HepG2 (cell line): Measurements from ENCODE around the gene TNS1. TPM values are rescaled to one million over a fixed set of nuclear protein-coding genes. Genes with fewer than 3 reads are reported as not detected.
A peak's percentile ranks its signal among the peaks of the same experiment; 100 is the strongest.

Source experiments
- ATAC-seq: fragments of 200-7000 bp; cut with Tn5 transposase; 3 replicates; pipeline ENCODE4 v1.9.1; 2020; ENCODE audit warnings: mild to moderate bottlenecking, moderate library complexity
- BruUV-seq: library from RNA; stranded (reverse); fragments of 400-500 nt; replicated peaks from 2 replicates; lab custom pipeline; 2021; lab: Mats Ljungman, UMichigan
- CTCF ChIA-PET: fragments of 300-600 bp; formaldehyde crosslinking; extraction: SDS; loops from one replicate; lab custom pipeline; 2021; ENCODE audit warnings: low total read pairs, inconsistent platforms, low intra/inter-chr PET ratio; lab: Yijun Ruan, JAX
- POLR2A ChIA-PET: fragments of 350-600 bp; sonication (Branson Sonifier 250); formaldehyde crosslinking; loops from one replicate; lab custom pipeline; 2020; ENCODE audit warnings: antibody characterized with exemption, inconsistent platforms; lab: Yijun Ruan, JAX
- DNase-seq: peaks from one replicate; pipeline ENCODE4 v3.0.0-alpha.2; 2015; ENCODE audit warnings: low spot score
- FAIRE-seq: peaks from 3 replicates; lab custom pipeline; 2011; peaks lifted over from hg19 to GRCh38; lab: Jason Lieb, UNC
- H2AFZ ChIP-seq: one replicate; pipeline ENCODE4 v1.6.1; 2011; ENCODE audit warnings: low read length, inconsistent platforms
- H3K27ac ChIP-seq: fragments of 300-600 bp; 3 replicates; pipeline ENCODE4 v1.8.0; 2011; ENCODE audit warnings: mixed run types, mild to moderate bottlenecking, mixed read lengths, low read length, inconsistent platforms; ENCODE audit not compliant: insufficient read depth; ENCODE audit errors: extremely low read length
- H3K27me3 ChIP-seq, 2 experiments: fragments of 200-600 bp in 1 of 2; 2 replicates in 1 of 2; 3 replicates in 1 of 2; pipeline versions ENCODE4 v1.6.0 to v1.8.0; 2011; ENCODE audit warnings: low read length in 2 of 2, mild to moderate bottlenecking in 2 of 2, moderate library complexity in 2 of 2, inconsistent platforms in 1 of 2; ENCODE audit not compliant: insufficient read depth in 2 of 2, control insufficient read depth in 1 of 2
- H3K36me3 ChIP-seq, 2 experiments: fragments of 200-600 bp in 1 of 2; replicated peaks in 1 of 2; 2 replicates in 1 of 2; 3 replicates in 1 of 2; pipeline versions ENCODE4 v1.5.1 to v1.8.0; 2011; ENCODE audit warnings: low read length in 2 of 2, inconsistent platforms in 1 of 2; ENCODE audit not compliant: insufficient read depth in 2 of 2, control insufficient read depth in 1 of 2
- H3K4me1 ChIP-seq: 2 replicates; pipeline ENCODE4 v1.5.1; 2012; ENCODE audit warnings: low read length, inconsistent platforms; ENCODE audit not compliant: insufficient read depth
- H3K4me2 ChIP-seq: 2 replicates; pipeline ENCODE4 v1.6.0; 2011; ENCODE audit warnings: low read depth, low read length, inconsistent platforms
- H3K4me3 ChIP-seq, 3 experiments: fragments of 200-600 bp in 1 of 3; sonication (generic), shearing (Covaris generic) in 1 of 3; replicated peaks in 1 of 3; 2 replicates each; pipeline ENCODE4 v1.5.1; 2011 to 2016; ENCODE audit warnings: low read length in 3 of 3, inconsistent platforms in 2 of 3, low read depth in 2 of 3, mild to moderate bottlenecking in 2 of 3, control low read depth in 1 of 3, mixed read lengths in 1 of 3; ENCODE audit not compliant: insufficient read depth in 1 of 3
- H3K79me2 ChIP-seq: one replicate; pipeline ENCODE4 v1.6.1; 2011; ENCODE audit warnings: low read length, inconsistent platforms; ENCODE audit not compliant: insufficient read depth
- H3K9ac ChIP-seq: 2 replicates; pipeline ENCODE4 v1.6.0; 2011; ENCODE audit warnings: mild to moderate bottlenecking, low read depth, low read length, inconsistent platforms; ENCODE audit not compliant: insufficient read depth
- H3K9me3 ChIP-seq: 2 replicates; pipeline ENCODE4 v1.5.1; 2012; ENCODE audit warnings: mild to moderate bottlenecking, low read length
- H4K20me1 ChIP-seq: 2 replicates; pipeline ENCODE4 v1.6.0; 2011; ENCODE audit warnings: inconsistent platforms, mild to moderate bottlenecking, low read length, moderate library complexity; ENCODE audit not compliant: insufficient read depth
- DR1 ChIP-seq: sonication (generic); formaldehyde crosslinking; IDR thresholded peaks from 2 replicates; pipeline ENCODE4 v1.8.0; 2021; ENCODE audit warnings: mild to moderate bottlenecking, missing genetic modification reagents, inconsistent platforms
- ZBTB1 ChIP-seq: sonication (generic); formaldehyde crosslinking; IDR thresholded peaks from 2 replicates; pipeline ENCODE4 v1.4.0; 2020; ENCODE audit warnings: missing genetic modification reagents, borderline replicate concordance
- ZEB1 ChIP-seq: IDR thresholded peaks from 2 replicates; pipeline ENCODE4 v1.6.1; 2012; ENCODE audit warnings: mild to moderate bottlenecking, low read depth, inconsistent platforms; ENCODE audit not compliant: insufficient replicate concordance
- ZNF224 ChIP-seq: sonication (generic); formaldehyde crosslinking; IDR thresholded peaks from 2 replicates; pipeline ENCODE4 v1.5.0; 2020; ENCODE audit warnings: mild to moderate bottlenecking, missing genetic modification reagents
- ZNF432 ChIP-seq: sonication (generic); formaldehyde crosslinking; IDR thresholded peaks from 2 replicates; pipeline ENCODE4 v1.5.0; 2020; ENCODE audit warnings: missing genetic modification reagents, mild to moderate bottlenecking, borderline replicate concordance
- WGBS: methylation state at CpG from one replicate; pipeline ENCODE4 v1.1.6; 2017; ENCODE audit warnings: low lambda C conversion rate; 5-methylcytosine and 5-hydroxymethylcytosine counted together
- in situ Hi-C: cut with HindIII; loops from 2 replicates; pipeline ENCODE4 v1.10.0; 2017; ENCODE audit warnings: low pct_unique_long_range_greater_than_20kb; ENCODE audit not compliant: extremely low pct_ligation_motif_present
- intact Hi-C: fragments of 100-400 bp; cut with micrococcal nuclease; formaldehyde crosslinking; loops from one replicate; pipeline ENCODE4 v1.10.0; 2022; ENCODE audit not compliant: unreplicated experiment
- polyA plus RNA-seq, 8 experiments: library from polyadenylated mRNA; depleted of rRNA in 3 of 8; stranded (reverse) in 7 of 8; unstranded in 1 of 8; fragments of >200 nt; fragmentation: Illumina TruSeq in 4 of 8; extraction: Trizol in 4 of 8; gene quantifications; 2 replicates each; pipeline versions ENCODE4 v1.2.1 to v1.2.3, GENCODE V29; 2011 to 2016; ENCODE audit warnings: low read depth in 4 of 8, missing spikeins in 1 of 8, mixed read lengths in 1 of 8; ENCODE audit not compliant: insufficient read depth in 1 of 8
- total RNA-seq, 5 experiments: library from RNA; depleted of rRNA; stranded (reverse); fragments of >200 nt; fragmentation: Illumina TruSeq; extraction: Trizol; gene quantifications; 2 replicates each; pipeline ENCODE4 v1.2.3, GENCODE V29; 2016; ENCODE audit warnings: low read depth in 1 of 5
- TF ChIP-seq, protein P1 (sequence below): sonication (generic); formaldehyde crosslinking; IDR thresholded peaks from 2 replicates; pipeline ENCODE4 v1.5.0; 2020; ENCODE audit warnings: mild to moderate bottlenecking, missing genetic modification reagents, moderate library complexity
- TF ChIP-seq, protein P2 (sequence below): sonication (generic); formaldehyde crosslinking; IDR thresholded peaks from 2 replicates; pipeline ENCODE4 v1.5.0; 2020; ENCODE audit warnings: missing genetic modification reagents
- TF ChIP-seq, protein P3 (sequence below): sonication (generic); formaldehyde crosslinking; IDR thresholded peaks from 2 replicates; pipeline ENCODE4 v1.4.0; 2020; ENCODE audit warnings: missing genetic modification reagents
- TF ChIP-seq, protein P4 (sequence below): sonication (generic); formaldehyde crosslinking; IDR thresholded peaks from 2 replicates; pipeline ENCODE4 v1.4.0; 2020; ENCODE audit warnings: missing genetic modification reagents, borderline replicate concordance

The TNS1 gene
- total and polyA plus RNA-seq, 2 of the 13 experiments (the other 11 are each of a cell fraction or from before 2014, with no cell fraction given), result 1.9 to 118 TPM

DNA sequence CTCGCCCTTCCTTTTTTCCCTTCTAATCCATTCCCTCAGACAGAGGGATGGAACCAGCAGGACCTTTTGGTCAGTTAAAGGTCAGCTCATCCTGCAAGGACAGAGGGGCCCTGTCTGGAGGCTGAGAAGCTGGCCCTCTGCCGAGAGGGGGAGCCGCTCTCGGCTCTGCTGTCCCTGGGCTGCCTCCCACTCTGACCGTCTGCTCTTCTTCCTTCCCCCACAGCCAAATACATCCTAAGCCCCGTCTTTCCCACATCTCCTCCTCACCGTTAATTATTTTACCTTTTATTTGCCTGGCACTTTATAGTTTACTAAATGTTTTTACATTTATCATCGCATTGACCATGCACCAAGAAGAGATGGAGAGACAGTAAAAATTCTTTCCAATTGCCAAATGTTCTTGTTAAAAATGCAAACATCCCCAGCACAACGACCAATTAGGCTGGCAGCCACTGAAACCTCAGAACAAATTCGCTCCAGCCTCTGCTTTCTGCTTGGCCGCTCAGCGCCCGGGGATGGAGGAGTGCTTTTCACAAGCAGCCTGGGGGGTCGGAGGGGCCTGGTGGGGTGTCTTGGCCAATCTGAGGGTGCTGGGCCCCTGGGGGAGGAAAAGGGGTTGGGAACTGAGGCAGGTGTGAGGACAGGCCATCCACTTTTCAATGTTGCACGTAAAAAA lies 123.7 kb downstream of the TNS1 start:
- DNase-seq (no peak), ATAC-seq (peak; percentile 69), FAIRE-seq (no peak)
- no peak overlapping the region for H3K27ac ChIP-seq
- no TSS peak for BruUV-seq
- no peak overlapping the region for H3K4me2 ChIP-seq
- no peak overlapping the region for H3K9ac ChIP-seq
- H2AFZ ChIP-seq, result no peak overlapping the region
- H3K27me3 ChIP-seq, result no peaks in the 10 kb centered on the region
- H3K4me3 ChIP-seq, result no peak overlapping the region
- H3K36me3 ChIP-seq, result peaks cover 28 to 35% of the 10 kb centered on the region in 2 experiments
- TF ChIP-seq, protein P1, sequence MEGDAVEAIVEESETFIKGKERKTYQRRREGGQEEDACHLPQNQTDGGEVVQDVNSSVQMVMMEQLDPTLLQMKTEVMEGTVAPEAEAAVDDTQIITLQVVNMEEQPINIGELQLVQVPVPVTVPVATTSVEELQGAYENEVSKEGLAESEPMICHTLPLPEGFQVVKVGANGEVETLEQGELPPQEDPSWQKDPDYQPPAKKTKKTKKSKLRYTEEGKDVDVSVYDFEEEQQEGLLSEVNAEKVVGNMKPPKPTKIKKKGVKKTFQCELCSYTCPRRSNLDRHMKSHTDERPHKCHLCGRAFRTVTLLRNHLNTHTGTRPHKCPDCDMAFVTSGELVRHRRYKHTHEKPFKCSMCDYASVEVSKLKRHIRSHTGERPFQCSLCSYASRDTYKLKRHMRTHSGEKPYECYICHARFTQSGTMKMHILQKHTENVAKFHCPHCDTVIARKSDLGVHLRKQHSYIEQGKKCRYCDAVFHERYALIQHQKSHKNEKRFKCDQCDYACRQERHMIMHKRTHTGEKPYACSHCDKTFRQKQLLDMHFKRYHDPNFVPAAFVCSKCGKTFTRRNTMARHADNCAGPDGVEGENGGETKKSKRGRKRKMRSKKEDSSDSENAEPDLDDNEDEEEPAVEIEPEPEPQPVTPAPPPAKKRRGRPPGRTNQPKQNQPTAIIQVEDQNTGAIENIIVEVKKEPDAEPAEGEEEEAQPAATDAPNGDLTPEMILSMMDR, result peak; percentile 42
- TF ChIP-seq, protein P2, sequence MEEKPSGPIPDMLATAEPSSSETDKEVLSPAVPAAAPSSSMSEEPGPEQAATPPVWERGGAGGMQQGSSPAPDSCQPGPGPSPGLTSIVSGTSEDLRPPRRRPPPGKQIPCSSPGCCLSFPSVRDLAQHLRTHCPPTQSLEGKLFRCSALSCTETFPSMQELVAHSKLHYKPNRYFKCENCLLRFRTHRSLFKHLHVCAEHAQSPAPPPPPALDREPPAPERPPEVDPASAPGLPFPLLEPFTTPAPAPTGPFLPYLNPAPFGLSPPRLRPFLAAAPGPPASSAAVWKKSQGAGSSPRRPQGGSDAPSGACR (CRISPR knock-in tag), result no peak
- TF ChIP-seq ZEB1 (no peak), ZNF432 (CRISPR knock-in tag) (no peak), DR1 (no peak), ZBTB1 (CRISPR knock-in tag) (no peak), ZNF224 (CRISPR knock-in tag) (no peak)
- TF ChIP-seq, protein P3, sequence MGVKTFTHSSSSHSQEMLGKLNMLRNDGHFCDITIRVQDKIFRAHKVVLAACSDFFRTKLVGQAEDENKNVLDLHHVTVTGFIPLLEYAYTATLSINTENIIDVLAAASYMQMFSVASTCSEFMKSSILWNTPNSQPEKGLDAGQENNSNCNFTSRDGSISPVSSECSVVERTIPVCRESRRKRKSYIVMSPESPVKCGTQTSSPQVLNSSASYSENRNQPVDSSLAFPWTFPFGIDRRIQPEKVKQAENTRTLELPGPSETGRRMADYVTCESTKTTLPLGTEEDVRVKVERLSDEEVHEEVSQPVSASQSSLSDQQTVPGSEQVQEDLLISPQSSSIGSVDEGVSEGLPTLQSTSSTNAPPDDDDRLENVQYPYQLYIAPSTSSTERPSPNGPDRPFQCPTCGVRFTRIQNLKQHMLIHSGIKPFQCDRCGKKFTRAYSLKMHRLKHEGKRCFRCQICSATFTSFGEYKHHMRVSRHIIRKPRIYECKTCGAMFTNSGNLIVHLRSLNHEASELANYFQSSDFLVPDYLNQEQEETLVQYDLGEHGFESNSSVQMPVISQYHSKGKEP (CRISPR knock-in tag), result no peak
- TF ChIP-seq, protein P4, sequence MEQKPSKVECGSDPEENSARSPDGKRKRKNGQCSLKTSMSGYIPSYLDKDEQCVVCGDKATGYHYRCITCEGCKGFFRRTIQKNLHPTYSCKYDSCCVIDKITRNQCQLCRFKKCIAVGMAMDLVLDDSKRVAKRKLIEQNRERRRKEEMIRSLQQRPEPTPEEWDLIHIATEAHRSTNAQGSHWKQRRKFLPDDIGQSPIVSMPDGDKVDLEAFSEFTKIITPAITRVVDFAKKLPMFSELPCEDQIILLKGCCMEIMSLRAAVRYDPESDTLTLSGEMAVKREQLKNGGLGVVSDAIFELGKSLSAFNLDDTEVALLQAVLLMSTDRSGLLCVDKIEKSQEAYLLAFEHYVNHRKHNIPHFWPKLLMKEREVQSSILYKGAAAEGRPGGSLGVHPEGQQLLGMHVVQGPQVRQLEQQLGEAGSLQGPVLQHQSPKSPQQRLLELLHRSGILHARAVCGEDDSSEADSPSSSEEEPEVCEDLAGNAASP (CRISPR knock-in tag), result no peak
- H3K79me2 ChIP-seq, result no peaks in the 10 kb centered on the region
- 83% methylated on average over 15 of the region's 15 CpGs for WGBS
- no peaks in the 10 kb centered on the region for H3K9me3 ChIP-seq
- in situ Hi-C loops (no loop called here), intact Hi-C loops (no loop called here)
- POLR2A ChIA-PET, result no interaction called here
- peaks cover 24% of the 10 kb centered on the region for H3K4me1 ChIP-seq
- H4K20me1 ChIP-seq, result peaks cover 18% of the 10 kb centered on the region; the same call in 1 of the 2 replicates
- CTCF ChIA-PET, result no interaction called here
